ENCODE measurements around the gene LRRC27.

Gene LRRC27

DNA sequence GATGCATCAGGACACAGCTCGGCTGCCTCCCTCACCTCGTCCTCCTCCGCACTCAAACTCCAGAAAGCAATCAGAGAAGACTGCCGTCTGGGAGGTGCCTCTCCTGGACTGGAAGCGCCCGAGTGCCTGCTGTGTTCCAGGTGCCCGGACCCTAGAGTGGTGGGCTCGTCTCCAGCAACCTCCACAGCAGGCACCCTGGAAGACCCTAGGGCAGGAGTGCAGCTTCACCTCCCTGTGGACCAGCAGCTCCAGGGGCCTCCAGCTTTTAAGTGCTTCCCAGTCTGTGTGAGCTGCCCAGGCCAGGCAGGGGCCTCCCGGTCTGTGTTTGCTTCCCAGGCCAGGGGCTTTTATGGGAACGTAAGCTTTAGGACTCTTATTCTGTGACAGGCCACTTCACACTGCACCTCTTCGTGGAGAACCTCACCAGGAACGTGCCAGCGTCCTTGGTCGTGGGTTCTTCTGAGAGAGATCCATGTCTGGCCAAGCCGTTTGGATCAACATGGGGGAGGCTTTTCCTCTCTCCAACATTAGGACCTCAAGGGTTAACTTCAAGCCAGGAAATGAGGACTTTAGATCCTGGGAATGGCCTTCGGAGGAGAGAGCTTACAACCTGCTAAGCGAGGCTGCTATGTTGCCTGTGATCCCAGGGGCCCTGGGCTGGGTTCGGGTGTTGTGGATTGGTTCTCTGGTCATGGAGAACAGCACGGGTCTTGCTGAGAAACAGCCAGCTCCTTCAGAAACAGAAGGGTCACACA lies 59.1 kb downstream of the LRRC27 start:
- DNase-seq (ENCODE audit: low read depth in 2 of 2), result no peak

GRCh38 chr10:132391676-132392020 lies 59.7 kb downstream of the LRRC27 start:
- DNase-seq (ENCODE audit: low read depth in 2 of 2), result no peak

- no peak for DNase-seq (ENCODE audit: low read depth in 2 of 2)
Measured at GRCh38 chr10:132392184-132392800, 60.3 kb downstream of the LRRC27 start.

- no peak for DNase-seq (ENCODE audit: low read depth in 2 of 2)
Measured at GRCh38 chr10:132392811-132393694, 61.1 kb downstream of the LRRC27 start.

DNA sequence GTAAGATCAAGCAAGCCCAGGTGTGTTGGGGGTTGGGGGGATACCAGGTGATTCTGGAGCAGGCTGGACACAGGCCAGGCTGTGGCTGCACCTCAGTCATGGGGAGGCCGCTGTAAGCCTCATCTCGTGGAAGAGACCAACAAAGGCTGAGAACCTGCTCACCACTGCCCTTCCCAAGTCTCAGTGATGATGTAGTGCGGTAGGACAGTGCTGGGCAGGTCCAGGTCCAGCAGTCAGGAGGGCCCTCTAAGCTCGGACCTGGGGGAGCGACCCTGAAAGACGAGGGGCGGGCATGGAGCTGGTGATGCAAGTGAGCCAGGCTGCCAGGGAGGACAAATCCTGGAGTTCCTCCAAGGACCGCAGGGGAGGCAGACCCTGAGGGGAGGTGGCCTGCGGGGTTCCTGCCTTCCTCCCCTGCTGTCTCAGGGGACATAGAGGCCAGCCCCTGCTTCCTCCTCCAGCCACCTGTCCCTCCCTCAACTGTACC lies 61.7 kb downstream of the LRRC27 start:
- no peak for DNase-seq (ENCODE audit: low read depth in 2 of 2)

DNA sequence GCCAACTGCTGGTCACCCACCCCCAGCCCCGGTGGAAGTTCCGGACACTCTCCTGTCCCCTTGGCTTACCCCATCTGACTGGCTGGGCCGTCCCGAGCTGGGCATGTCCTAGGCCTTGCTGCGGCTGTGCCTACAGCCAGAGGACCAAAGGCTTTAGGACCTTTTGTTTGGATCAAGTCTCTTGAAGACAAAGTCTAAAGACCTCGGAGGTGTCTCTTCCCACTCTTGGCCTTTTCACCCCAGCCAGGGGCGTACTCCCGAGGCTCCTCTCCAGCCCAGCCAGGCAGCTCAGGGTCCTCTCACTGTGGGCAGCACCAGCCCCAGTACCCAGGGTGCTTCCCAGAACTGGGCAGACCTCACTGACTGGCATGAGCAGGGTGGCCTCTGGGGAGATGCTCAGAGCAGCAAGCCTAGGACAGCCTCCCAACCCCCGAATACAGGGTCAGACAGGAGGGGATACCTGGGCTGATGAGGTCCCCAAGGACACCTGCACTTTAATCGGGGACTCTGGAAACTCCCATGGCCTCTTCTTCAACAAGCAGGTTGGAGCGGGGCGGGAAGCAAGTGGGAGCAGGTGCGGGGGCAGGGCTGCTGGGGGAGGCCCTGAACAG lies 62.3 kb downstream of the LRRC27 start:
- DNase-seq (ENCODE audit: low read depth in 2 of 2), result no peak

DNA sequence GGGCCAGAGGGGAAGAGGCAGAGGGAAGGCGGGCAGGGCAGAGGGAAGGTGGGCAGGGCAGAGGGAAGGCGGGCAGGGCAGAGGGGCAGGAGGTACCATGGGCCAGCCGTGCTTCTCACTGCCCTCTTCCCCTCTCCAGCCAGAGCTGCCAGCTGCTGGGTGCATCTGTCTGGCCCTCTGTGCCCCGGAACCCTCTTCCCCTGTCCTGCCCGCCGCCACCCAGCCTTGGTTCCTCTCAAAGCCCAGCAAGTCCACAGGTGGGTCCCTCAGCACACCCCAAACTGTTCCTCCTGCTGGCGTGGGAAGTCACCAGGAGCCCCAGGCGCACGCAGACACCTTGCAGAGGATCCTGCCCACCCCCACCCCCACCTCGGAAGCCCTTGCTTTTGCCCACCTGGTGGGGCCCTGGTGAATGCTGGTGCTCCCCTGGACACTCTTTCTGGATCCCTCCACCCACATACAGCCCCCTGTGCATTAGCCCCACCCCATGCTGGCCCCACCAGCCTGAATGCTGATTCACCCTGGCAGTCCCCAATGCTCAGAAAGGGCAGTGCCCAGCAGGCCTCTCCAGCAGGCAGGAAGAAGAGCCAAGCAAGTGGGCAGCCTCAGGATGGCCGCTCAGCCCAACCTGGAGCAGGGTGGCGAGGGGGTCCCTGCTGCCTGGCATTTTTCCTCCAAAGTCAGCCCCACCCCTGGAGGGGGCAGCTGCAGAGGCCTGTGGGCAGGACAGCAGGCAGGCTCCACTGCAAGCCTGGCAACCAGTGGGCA lies 63.1 kb downstream of the LRRC27 start:
- DNase-seq (ENCODE audit: low read depth in 2 of 2), result no peak

DNA sequence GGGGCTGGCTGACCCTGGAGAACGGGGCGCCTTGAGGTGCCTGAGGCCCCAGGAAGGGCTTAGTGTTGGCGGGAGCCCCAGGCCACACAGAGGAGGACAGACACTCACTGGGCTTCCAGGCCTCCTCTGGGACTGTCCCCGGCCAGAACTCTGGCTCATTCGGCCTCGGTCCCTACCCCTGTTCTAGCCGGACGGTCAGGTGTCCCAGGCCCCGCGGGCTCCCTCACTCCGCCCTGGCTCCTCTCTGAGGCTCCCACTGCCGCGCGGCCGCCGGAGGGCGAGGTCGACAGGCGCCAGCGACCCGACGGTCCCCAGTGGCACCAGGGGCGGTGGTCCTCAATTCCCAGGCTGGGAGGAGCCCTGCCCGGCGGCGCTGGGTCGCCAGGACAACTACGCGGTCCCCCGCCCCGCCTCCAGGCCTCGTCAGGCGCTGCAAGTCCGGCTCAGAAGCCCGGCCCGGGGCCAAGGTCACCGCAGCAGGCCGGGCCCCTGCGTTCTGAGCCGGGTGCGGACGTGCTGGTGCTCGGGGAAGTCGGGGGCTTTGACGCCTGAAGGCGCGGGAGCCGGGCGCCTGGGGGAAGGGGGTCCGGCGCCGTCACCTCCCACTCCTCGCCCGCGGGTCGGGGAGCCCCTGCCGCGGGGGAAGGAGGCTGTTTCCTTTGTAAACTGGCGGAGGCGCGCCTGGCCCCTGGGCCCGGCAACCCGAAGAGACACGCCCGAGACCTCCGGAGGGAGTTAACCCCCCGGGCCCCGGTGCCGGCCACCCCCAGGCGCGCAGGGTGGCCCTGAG lies 63.9 kb downstream of the LRRC27 start:
- DNase-seq (ENCODE audit: low read depth in 2 of 2), result no peak

DNA sequence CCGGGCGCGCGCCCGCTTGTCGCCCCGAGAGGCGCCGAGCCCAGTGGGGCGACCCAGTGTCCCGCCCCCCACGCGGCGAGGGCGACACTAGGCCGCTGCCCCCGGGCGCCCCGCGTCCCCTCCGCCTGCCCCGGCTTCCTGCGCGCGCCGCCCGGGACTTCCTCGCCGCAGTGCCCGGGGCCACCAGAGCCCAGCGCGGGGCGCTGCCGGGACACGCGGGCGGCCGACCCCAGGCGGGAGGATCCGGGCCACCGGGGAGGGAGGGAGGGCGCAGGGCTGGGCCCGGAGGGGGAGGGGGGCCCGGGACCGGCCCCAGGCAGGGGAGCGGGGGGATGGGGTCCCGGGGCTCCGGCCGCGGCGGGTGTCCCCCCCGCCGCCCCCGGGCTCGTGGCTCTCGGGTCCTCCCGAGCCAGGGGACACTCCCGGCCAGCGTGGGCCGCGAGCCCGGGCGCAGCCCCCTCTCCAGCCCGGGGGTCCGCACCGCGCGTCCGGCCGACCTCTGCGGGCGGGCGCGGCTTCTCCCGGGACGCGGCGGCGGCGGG lies 64.6 kb downstream of the LRRC27 start:
- DNase-seq (ENCODE audit: low read depth in 2 of 2), result no peak

GRCh38 chr10:132397036-132397541 lies 65.1 kb downstream of the LRRC27 start, which contains the start of gene PWWP2B:
TSS of gene PWWP2B (plus strand) at chr10:132397200. CDS start at chr10:132397227, 27 bp downstream.
- DNase-seq (ENCODE audit: low read depth in 2 of 2), result peak in 1 of 2 experiments; percentile 34

- peak in 1 of 2 experiments; percentile 35 for DNase-seq (ENCODE audit: low read depth in 2 of 2)
Measured at GRCh38 chr10:132397671-132398565, 65.9 kb downstream of the LRRC27 start.

GRCh38 chr10:132398566-132398991 lies 66.6 kb downstream of the LRRC27 start:
- no peak for DNase-seq (ENCODE audit: low read depth in 2 of 2)

DNA sequence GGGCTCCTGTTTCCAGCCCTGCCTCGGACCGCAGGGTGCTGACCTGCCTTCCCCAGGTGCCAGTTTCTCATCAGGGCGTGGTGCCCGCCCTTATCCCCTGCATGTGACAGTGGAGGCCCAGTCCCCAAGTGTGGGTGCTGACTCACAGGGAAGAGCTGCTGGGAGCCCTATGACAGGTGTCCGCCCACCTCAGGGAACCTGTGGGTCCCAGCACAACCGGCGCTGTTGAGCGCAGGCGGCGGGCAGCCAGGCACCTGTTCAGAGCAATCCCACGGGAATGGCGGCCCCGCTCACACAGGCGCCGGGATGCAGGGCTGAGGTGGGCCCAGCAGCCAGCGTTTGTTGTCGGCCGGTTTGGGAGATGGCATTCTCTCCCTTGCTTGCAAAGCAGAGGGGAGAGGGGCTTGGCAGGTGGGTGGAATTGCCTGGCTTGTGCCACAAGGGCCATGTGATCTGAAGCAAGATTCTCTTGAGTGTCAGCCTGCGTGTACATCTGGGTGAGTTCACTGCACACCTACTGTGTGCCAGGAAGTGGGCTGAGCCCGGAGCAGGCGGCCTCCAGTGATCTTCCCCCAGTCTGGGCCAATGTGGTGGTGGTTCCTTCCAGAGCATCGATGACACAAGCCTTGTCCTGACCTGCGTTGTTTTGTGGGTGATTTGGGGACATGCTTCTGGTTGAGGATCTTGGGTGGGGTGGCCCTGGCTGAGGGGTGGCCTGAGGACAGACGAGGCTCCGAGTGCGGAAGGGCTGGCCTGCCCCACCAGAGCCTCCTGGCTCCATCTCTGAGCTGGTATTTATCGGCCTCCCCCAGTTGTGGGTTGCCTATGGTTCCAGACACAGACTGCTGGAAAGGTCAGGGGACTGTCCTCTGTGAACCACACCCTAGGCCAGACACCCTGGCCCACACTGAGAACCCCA lies 67.4 kb downstream of the LRRC27 start:
- DNase-seq (ENCODE audit: low read depth in 2 of 2), result no peak

DNA sequence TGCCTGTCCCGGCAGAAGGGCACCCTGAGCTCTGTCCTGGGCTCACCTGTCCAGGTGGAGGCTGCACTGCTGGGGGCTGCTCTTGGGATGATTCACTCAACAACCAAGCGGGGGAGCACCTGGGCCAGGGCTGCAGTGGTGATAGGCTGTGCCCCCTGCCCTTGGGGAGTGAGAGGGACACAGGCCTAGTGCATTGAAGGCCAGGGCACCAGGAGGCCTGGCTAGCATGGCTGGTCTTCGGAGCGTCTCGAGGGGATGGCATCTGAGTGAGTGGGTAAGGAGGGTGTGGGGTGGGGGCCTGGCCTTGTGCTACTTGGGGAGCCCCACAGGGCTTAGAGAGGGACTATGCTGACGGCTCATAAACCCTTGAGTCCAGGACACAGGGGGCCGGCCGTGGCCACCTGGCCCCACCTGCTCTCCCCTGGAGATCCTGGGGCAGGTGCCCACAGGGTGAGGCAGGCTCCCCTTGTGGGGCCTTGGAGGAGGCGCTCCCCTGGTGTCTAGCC lies 68.1 kb downstream of the LRRC27 start:
- no peak for DNase-seq (ENCODE audit: low read depth in 2 of 2)

GRCh38 chr10:132400547-132401151 lies 68.7 kb downstream of the LRRC27 start:
- no peak for DNase-seq (ENCODE audit: low read depth in 2 of 2)

DNA sequence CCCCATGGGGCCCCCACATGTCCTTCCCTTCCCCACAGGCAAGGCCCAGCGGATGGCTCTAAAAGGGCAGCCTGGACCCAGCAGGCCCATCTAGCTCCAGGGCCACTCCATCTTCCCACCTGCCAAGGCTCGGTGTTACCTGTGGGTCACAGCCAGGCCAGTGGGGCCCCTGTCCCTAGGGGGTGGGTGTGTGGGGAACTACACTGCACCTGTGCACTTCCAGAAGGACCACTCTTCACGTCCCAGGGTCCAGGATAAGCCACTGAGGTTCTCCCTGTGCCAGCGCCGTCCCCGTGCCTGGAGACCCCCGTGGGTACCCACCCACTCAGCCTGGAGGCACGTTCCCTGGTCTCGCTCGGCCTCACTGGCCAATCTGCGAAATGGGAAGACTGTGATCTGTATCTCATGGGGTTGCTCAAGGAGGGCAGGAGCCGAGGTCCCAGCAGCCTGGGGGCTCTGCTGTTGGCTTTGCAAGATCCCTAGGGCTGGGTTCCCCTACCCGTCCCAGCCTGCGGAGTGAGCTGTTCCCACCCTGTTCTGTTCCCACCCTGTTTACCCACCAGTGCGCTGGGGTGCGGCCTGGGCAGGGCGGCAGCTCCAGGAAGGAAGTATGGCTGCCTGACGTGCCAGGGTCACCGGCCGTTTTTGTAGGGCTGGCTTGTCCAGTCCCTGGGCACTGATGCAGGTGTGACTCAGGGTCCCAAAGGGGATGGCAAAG lies 69.6 kb downstream of the LRRC27 start:
- DNase-seq (ENCODE audit: low read depth in 2 of 2), result no peak
